HepG2 (cell line): ENCODE results near the gene LCN12. TPM values are rescaled to one million over a fixed set of nuclear protein-coding genes. Genes with fewer than 3 reads are reported as not detected.
"Not testable (repeated sequence)": the region's sequence is repeated elsewhere in the genome, so short reads cannot be mapped to it uniquely, and the experiment has no call there.

Experiments used
- ATAC-seq: fragments of 200-7000 bp; cut with Tn5 transposase; 3 replicates; pipeline ENCODE4 v1.9.1; 2020; ENCODE audit warnings: mild to moderate bottlenecking, moderate library complexity
- BruUV-seq: library from RNA; stranded (reverse); fragments of 400-500 nt; replicated peaks from 2 replicates; lab custom pipeline; 2021; lab: Mats Ljungman, UMichigan
- CTCF ChIA-PET: fragments of 300-600 bp; formaldehyde crosslinking; extraction: SDS; loops from one replicate; lab custom pipeline; 2021; ENCODE audit warnings: low total read pairs, inconsistent platforms, low intra/inter-chr PET ratio; lab: Yijun Ruan, JAX
- POLR2A ChIA-PET: fragments of 350-600 bp; sonication (Branson Sonifier 250); formaldehyde crosslinking; loops from one replicate; lab custom pipeline; 2020; ENCODE audit warnings: antibody characterized with exemption, inconsistent platforms; lab: Yijun Ruan, JAX
- DNase-seq: peaks from one replicate; pipeline ENCODE4 v3.0.0-alpha.2; 2015; ENCODE audit warnings: low spot score
- FAIRE-seq: peaks from 3 replicates; lab custom pipeline; 2011; peaks lifted over from hg19 to GRCh38; lab: Jason Lieb, UNC
- H2AFZ ChIP-seq: one replicate; pipeline ENCODE4 v1.6.1; 2011; ENCODE audit warnings: low read length, inconsistent platforms
- H3K27ac ChIP-seq: fragments of 300-600 bp; 3 replicates; pipeline ENCODE4 v1.8.0; 2011; ENCODE audit warnings: mixed run types, mild to moderate bottlenecking, mixed read lengths, low read length, inconsistent platforms; ENCODE audit not compliant: insufficient read depth; ENCODE audit errors: extremely low read length
- H3K27me3 ChIP-seq, 2 experiments: fragments of 200-600 bp in 1 of 2; 2 replicates in 1 of 2; 3 replicates in 1 of 2; pipeline versions ENCODE4 v1.6.0 to v1.8.0; 2011; ENCODE audit warnings: low read length in 2 of 2, mild to moderate bottlenecking in 2 of 2, moderate library complexity in 2 of 2, inconsistent platforms in 1 of 2; ENCODE audit not compliant: insufficient read depth in 2 of 2, control insufficient read depth in 1 of 2
- H3K36me3 ChIP-seq, 2 experiments: fragments of 200-600 bp in 1 of 2; replicated peaks in 1 of 2; 2 replicates in 1 of 2; 3 replicates in 1 of 2; pipeline versions ENCODE4 v1.5.1 to v1.8.0; 2011; ENCODE audit warnings: low read length in 2 of 2, inconsistent platforms in 1 of 2; ENCODE audit not compliant: insufficient read depth in 2 of 2, control insufficient read depth in 1 of 2
- H3K4me1 ChIP-seq: 2 replicates; pipeline ENCODE4 v1.5.1; 2012; ENCODE audit warnings: low read length, inconsistent platforms; ENCODE audit not compliant: insufficient read depth
- H3K4me2 ChIP-seq: 2 replicates; pipeline ENCODE4 v1.6.0; 2011; ENCODE audit warnings: low read depth, low read length, inconsistent platforms
- H3K4me3 ChIP-seq, 3 experiments: fragments of 200-600 bp in 1 of 3; sonication (generic), shearing (Covaris generic) in 1 of 3; replicated peaks in 1 of 3; 2 replicates each; pipeline ENCODE4 v1.5.1; 2011 to 2016; ENCODE audit warnings: low read length in 3 of 3, inconsistent platforms in 2 of 3, low read depth in 2 of 3, mild to moderate bottlenecking in 2 of 3, control low read depth in 1 of 3, mixed read lengths in 1 of 3; ENCODE audit not compliant: insufficient read depth in 1 of 3
- H3K79me2 ChIP-seq: one replicate; pipeline ENCODE4 v1.6.1; 2011; ENCODE audit warnings: low read length, inconsistent platforms; ENCODE audit not compliant: insufficient read depth
- H3K9ac ChIP-seq: 2 replicates; pipeline ENCODE4 v1.6.0; 2011; ENCODE audit warnings: mild to moderate bottlenecking, low read depth, low read length, inconsistent platforms; ENCODE audit not compliant: insufficient read depth
- H3K9me3 ChIP-seq: 2 replicates; pipeline ENCODE4 v1.5.1; 2012; ENCODE audit warnings: mild to moderate bottlenecking, low read length
- H4K20me1 ChIP-seq: 2 replicates; pipeline ENCODE4 v1.6.0; 2011; ENCODE audit warnings: inconsistent platforms, mild to moderate bottlenecking, low read length, moderate library complexity; ENCODE audit not compliant: insufficient read depth
- ETV5 ChIP-seq: IDR thresholded peaks from 2 replicates; pipeline ENCODE4 v1.6.1; 2018; ENCODE audit warnings: missing biosample characterization, missing genetic modification reagents, inconsistent platforms, borderline replicate concordance
- KDM2A ChIP-seq: sonication (generic); formaldehyde crosslinking; IDR thresholded peaks from 2 replicates; pipeline ENCODE4 v1.4.0; 2020; ENCODE audit warnings: low read depth, missing genetic modification reagents, borderline replicate concordance
- RAD21 ChIP-seq: fragments of 450-650 bp; formaldehyde crosslinking; IDR thresholded peaks from 2 replicates; pipeline ENCODE4 v1.5.0; 2020; ENCODE audit warnings: mild to moderate bottlenecking
- SAP130 ChIP-seq: IDR thresholded peaks from 2 replicates; pipeline ENCODE4 v1.6.1; 2016; ENCODE audit warnings: low read depth
- STAG1 ChIP-seq: sonication (generic); formaldehyde crosslinking; IDR thresholded peaks from 2 replicates; pipeline ENCODE4 v1.4.0; 2020; ENCODE audit warnings: missing genetic modification reagents
- WGBS: methylation state at CpG from one replicate; pipeline ENCODE4 v1.1.6; 2017; ENCODE audit warnings: low lambda C conversion rate; 5-methylcytosine and 5-hydroxymethylcytosine counted together
- in situ Hi-C: cut with HindIII; loops from 2 replicates; pipeline ENCODE4 v1.10.0; 2017; ENCODE audit warnings: low pct_unique_long_range_greater_than_20kb; ENCODE audit not compliant: extremely low pct_ligation_motif_present
- intact Hi-C: fragments of 100-400 bp; cut with micrococcal nuclease; formaldehyde crosslinking; loops from one replicate; pipeline ENCODE4 v1.10.0; 2022; ENCODE audit not compliant: unreplicated experiment
- polyA plus RNA-seq, 8 experiments: library from polyadenylated mRNA; depleted of rRNA in 3 of 8; stranded (reverse) in 7 of 8; unstranded in 1 of 8; fragments of >200 nt; fragmentation: Illumina TruSeq in 4 of 8; extraction: Trizol in 4 of 8; gene quantifications; 2 replicates each; pipeline versions ENCODE4 v1.2.1 to v1.2.3, GENCODE V29; 2011 to 2016; ENCODE audit warnings: low read depth in 4 of 8, missing spikeins in 1 of 8, mixed read lengths in 1 of 8; ENCODE audit not compliant: insufficient read depth in 1 of 8
- total RNA-seq, 5 experiments: library from RNA; depleted of rRNA; stranded (reverse); fragments of >200 nt; fragmentation: Illumina TruSeq; extraction: Trizol; gene quantifications; 2 replicates each; pipeline ENCODE4 v1.2.3, GENCODE V29; 2016; ENCODE audit warnings: low read depth in 1 of 5
- TF ChIP-seq, protein P1 (sequence below): sonication (generic); formaldehyde crosslinking; IDR thresholded peaks from 2 replicates; pipeline ENCODE4 v1.5.1; 2020; ENCODE audit warnings: mild to moderate bottlenecking, missing genetic modification reagents
- TF ChIP-seq, protein P2 (sequence below): sonication (generic); formaldehyde crosslinking; IDR thresholded peaks from 2 replicates; pipeline ENCODE4 v1.5.1; 2020; ENCODE audit warnings: mild to moderate bottlenecking, missing genetic modification reagents, moderate library complexity
- TF ChIP-seq, protein P3 (sequence below): sonication (generic); formaldehyde crosslinking; IDR thresholded peaks from 2 replicates; pipeline ENCODE4 v1.4.0; 2020; ENCODE audit warnings: missing genetic modification reagents
- TF ChIP-seq, protein P4 (sequence below): sonication (generic); formaldehyde crosslinking; IDR thresholded peaks from 2 replicates; pipeline ENCODE4 v1.4.0; 2020; ENCODE audit warnings: missing genetic modification reagents
- TF ChIP-seq, protein P5 (sequence below): sonication (generic); formaldehyde crosslinking; IDR thresholded peaks from 2 replicates; pipeline ENCODE4 v1.5.0; 2020; ENCODE audit warnings: mild to moderate bottlenecking, missing genetic modification reagents, moderate library complexity

LCN12 gene
- total and polyA plus RNA-seq, 2 of the 13 experiments (the other 11 are each of a cell fraction or from before 2014, with no cell fraction given) = 3.4 to 6.9 TPM

DNA sequence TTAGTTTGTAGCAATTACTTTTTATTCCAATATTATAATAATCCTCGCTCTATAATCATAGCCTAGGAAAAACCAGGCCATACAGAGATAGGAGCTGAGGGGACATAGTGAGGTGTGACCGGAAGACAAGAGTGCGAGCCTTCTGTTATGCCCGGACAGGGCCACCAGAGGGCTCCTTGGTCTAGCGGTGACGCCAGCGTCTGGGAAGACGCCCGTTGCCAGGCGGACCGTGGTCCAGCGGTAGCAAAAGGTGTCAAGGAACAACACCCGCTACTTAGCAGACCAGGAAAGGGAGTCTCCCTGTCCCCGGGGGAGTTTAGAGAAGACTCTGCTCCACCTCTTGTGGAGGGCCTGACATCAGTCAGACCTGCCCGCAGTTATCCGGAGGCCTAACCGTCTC is 52.2 kb downstream of the LCN12 start:
- H3K27me3 ChIP-seq, H3K4me3 ChIP-seq, H3K27ac ChIP-seq, H3K4me2 ChIP-seq, ATAC-seq, H3K9ac ChIP-seq, H3K79me2 ChIP-seq, H3K9me3 ChIP-seq, DNase-seq, BruUV-seq, in situ Hi-C loops, CTCF ChIA-PET, H3K36me3 ChIP-seq, intact Hi-C loops, H4K20me1 ChIP-seq, FAIRE-seq, H2AFZ ChIP-seq, POLR2A ChIA-PET: not testable (repeated sequence)
- WGBS = 23% methylated on average over 8 of the region's 17 CpGs
- H3K4me1 ChIP-seq = peaks cover 29% of the 10 kb centered on the region
- TF ChIP-seq ETV5 = peak; percentile 37; the same call in 1 of the 2 replicates
- TF ChIP-seq, protein P1, sequence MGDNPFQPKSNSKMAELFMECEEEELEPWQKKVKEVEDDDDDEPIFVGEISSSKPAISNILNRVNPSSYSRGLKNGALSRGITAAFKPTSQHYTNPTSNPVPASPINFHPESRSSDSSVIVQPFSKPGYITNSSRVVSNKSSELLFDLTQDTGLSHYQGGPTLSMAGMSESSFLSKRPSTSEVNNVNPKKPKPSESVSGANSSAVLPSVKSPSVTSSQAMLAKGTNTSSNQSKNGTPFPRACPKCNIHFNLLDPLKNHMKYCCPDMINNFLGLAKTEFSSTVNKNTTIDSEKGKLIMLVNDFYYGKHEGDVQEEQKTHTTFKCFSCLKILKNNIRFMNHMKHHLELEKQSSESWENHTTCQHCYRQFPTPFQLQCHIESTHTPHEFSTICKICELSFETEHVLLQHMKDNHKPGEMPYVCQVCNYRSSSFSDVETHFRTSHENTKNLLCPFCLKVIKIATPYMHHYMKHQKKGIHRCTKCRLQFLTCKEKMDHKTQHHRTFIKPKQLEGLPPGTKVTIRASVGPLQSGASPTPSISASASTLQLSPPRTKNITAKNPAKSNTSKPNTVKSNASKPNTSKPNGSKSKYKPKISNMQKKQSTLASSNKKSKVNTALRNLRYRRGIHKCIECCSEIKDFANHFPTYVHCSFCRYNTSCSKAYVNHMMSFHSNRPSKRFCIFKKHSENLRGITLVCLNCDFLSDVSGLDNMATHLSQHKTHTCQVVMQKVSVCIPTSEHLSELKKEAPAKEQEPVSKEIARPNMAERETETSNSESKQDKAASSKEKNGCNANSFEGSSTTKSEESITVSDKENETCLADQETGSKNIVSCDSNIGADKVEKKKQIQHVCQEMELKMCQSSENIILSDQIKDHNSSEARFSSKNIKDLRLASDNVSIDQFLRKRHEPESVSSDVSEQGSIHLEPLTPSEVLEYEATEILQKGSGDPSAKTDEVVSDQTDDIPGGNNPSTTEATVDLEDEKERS (CRISPR knock-in tag) = peak; percentile 95
- TF ChIP-seq STAG1 (CRISPR knock-in tag) = peak; percentile 54
- TF ChIP-seq, protein P2, sequence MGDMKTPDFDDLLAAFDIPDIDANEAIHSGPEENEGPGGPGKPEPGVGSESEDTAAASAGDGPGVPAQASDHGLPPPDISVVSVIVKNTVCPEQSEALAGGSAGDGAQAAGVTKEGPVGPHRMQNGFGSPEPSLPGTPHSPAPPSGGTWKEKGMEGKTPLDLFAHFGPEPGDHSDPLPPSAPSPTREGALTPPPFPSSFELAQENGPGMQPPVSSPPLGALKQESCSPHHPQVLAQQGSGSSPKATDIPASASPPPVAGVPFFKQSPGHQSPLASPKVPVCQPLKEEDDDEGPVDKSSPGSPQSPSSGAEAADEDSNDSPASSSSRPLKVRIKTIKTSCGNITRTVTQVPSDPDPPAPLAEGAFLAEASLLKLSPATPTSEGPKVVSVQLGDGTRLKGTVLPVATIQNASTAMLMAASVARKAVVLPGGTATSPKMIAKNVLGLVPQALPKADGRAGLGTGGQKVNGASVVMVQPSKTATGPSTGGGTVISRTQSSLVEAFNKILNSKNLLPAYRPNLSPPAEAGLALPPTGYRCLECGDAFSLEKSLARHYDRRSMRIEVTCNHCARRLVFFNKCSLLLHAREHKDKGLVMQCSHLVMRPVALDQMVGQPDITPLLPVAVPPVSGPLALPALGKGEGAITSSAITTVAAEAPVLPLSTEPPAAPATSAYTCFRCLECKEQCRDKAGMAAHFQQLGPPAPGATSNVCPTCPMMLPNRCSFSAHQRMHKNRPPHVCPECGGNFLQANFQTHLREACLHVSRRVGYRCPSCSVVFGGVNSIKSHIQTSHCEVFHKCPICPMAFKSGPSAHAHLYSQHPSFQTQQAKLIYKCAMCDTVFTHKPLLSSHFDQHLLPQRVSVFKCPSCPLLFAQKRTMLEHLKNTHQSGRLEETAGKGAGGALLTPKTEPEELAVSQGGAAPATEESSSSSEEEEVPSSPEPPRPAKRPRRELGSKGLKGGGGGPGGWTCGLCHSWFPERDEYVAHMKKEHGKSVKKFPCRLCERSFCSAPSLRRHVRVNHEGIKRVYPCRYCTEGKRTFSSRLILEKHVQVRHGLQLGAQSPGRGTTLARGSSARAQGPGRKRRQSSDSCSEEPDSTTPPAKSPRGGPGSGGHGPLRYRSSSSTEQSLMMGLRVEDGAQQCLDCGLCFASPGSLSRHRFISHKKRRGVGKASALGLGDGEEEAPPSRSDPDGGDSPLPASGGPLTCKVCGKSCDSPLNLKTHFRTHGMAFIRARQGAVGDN (CRISPR knock-in tag) = peak; percentile 25; the same call in 1 of the 2 replicates
- 0 out of 2 replicates have a peak, but pooled peaks have one; percentile 37 for TF ChIP-seq KDM2A
- TF ChIP-seq, protein P3, sequence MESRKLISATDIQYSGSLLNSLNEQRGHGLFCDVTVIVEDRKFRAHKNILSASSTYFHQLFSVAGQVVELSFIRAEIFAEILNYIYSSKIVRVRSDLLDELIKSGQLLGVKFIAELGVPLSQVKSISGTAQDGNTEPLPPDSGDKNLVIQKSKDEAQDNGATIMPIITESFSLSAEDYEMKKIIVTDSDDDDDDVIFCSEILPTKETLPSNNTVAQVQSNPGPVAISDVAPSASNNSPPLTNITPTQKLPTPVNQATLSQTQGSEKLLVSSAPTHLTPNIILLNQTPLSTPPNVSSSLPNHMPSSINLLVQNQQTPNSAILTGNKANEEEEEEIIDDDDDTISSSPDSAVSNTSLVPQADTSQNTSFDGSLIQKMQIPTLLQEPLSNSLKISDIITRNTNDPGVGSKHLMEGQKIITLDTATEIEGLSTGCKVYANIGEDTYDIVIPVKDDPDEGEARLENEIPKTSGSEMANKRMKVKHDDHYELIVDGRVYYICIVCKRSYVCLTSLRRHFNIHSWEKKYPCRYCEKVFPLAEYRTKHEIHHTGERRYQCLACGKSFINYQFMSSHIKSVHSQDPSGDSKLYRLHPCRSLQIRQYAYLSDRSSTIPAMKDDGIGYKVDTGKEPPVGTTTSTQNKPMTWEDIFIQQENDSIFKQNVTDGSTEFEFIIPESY = peak; percentile 94
- 0 out of 2 replicates have a peak, but pooled peaks have one; percentile 15 for TF ChIP-seq SAP130
- TF ChIP-seq, protein P4, sequence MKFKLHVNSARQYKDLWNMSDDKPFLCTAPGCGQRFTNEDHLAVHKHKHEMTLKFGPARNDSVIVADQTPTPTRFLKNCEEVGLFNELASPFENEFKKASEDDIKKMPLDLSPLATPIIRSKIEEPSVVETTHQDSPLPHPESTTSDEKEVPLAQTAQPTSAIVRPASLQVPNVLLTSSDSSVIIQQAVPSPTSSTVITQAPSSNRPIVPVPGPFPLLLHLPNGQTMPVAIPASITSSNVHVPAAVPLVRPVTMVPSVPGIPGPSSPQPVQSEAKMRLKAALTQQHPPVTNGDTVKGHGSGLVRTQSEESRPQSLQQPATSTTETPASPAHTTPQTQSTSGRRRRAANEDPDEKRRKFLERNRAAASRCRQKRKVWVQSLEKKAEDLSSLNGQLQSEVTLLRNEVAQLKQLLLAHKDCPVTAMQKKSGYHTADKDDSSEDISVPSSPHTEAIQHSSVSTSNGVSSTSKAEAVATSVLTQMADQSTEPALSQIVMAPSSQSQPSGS (CRISPR knock-in tag) = 0 out of 2 replicates have a peak, but pooled peaks have one; percentile 35
- TF ChIP-seq RAD21 (CRISPR knock-in tag) = peak; percentile 40; the same call in 1 of the 2 replicates
- TF ChIP-seq, protein P5, sequence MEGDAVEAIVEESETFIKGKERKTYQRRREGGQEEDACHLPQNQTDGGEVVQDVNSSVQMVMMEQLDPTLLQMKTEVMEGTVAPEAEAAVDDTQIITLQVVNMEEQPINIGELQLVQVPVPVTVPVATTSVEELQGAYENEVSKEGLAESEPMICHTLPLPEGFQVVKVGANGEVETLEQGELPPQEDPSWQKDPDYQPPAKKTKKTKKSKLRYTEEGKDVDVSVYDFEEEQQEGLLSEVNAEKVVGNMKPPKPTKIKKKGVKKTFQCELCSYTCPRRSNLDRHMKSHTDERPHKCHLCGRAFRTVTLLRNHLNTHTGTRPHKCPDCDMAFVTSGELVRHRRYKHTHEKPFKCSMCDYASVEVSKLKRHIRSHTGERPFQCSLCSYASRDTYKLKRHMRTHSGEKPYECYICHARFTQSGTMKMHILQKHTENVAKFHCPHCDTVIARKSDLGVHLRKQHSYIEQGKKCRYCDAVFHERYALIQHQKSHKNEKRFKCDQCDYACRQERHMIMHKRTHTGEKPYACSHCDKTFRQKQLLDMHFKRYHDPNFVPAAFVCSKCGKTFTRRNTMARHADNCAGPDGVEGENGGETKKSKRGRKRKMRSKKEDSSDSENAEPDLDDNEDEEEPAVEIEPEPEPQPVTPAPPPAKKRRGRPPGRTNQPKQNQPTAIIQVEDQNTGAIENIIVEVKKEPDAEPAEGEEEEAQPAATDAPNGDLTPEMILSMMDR (CRISPR knock-in tag) = peak; percentile 55
